ENCODE measurements around the gene SOX9. TPM values are rescaled to one million over a fixed set of nuclear protein-coding genes. Genes with fewer than 3 reads are reported as not detected.

Gene SOX9
- total and polyA plus RNA-seq, 2 experiments from 2014 or later, result 36.9 to 87.3 TPM

GRCh38 chr17:72089453-72089987, 31.3 kb upstream of the SOX9 start:
- H3K9me3 ChIP-seq (ENCODE audit: low read depth), result no peaks in the 10 kb centered on the region
- no peak overlapping the region for H2AFZ ChIP-seq
- no peaks in the 10 kb centered on the region for H4K20me1 ChIP-seq (ENCODE audit: insufficient read depth, poor library complexity, severe bottlenecking)
- H3K27me3 ChIP-seq, result no peaks in the 10 kb centered on the region
- no peaks in the 10 kb centered on the region for H3K36me3 ChIP-seq (replicated peaks; ENCODE audit: insufficient read depth, low read depth)
- WGBS (ENCODE audit: low lambda C conversion rate, missing lambda C conversion rate), result 85% methylated on average over 7 of the region's 7 CpGs
- DNase-seq (ENCODE audit: low spot score), result no peak
- TF ChIP-seq EZH2phosphoT487 (IDR thresholded peaks at IDR 0.05; ENCODE audit: low read depth, severe bottlenecking, unreplicated experiment), result no peak
- no peak overlapping the region for H3K27ac ChIP-seq
- no peak overlapping the region for H3K4me3 ChIP-seq
- H3K4me1 ChIP-seq (ENCODE audit: insufficient read depth), result no peaks in the 10 kb centered on the region
- no peaks in the 10 kb centered on the region for H3K79me2 ChIP-seq
- no peak overlapping the region for H3K4me2 ChIP-seq
- H3K9me2 ChIP-seq (replicated peaks; ENCODE audit: insufficient read depth), result no peaks in the 10 kb centered on the region

- H3K79me2 ChIP-seq, result no peaks in the 10 kb centered on the region
- no peak overlapping the region for H2AFZ ChIP-seq
- no peaks in the 10 kb centered on the region for H3K9me2 ChIP-seq (replicated peaks; ENCODE audit: insufficient read depth)
- H3K36me3 ChIP-seq (replicated peaks; ENCODE audit: insufficient read depth, low read depth), result no peaks in the 10 kb centered on the region
- TF ChIP-seq CTCF (IDR thresholded peaks at IDR 0.05; ENCODE audit: poor library complexity), result no peak
- H4K20me1 ChIP-seq (ENCODE audit: insufficient read depth, poor library complexity, severe bottlenecking), result no peaks in the 10 kb centered on the region
- no peak overlapping the region for H3K4me3 ChIP-seq
- WGBS (ENCODE audit: low lambda C conversion rate, missing lambda C conversion rate), result 86% methylated on average over 1 of the region's 1 CpG
- no peaks in the 10 kb centered on the region for H3K9me3 ChIP-seq (ENCODE audit: low read depth)
- H3K4me2 ChIP-seq, result no peak overlapping the region
- DNase-seq (ENCODE audit: low spot score), result no peak
- H3K27ac ChIP-seq, result no peak overlapping the region
- H3K4me1 ChIP-seq (ENCODE audit: insufficient read depth), result no peaks in the 10 kb centered on the region
- H3K27me3 ChIP-seq, result no peaks in the 10 kb centered on the region
These were observed 30.7 kb upstream of the SOX9 start for GRCh38 chr17:72090108-72090507.

- H3K4me3 ChIP-seq, result no peak overlapping the region
- no peaks in the 10 kb centered on the region for H3K4me1 ChIP-seq (ENCODE audit: insufficient read depth)
- no peaks in the 10 kb centered on the region for H3K36me3 ChIP-seq (replicated peaks; ENCODE audit: insufficient read depth, low read depth)
- no peak overlapping the region for H3K27ac ChIP-seq
- no peaks in the 10 kb centered on the region for H3K79me2 ChIP-seq
- H2AFZ ChIP-seq, result no peak overlapping the region
- WGBS (ENCODE audit: low lambda C conversion rate, missing lambda C conversion rate), result 85% methylated on average over 1 of the region's 1 CpG
- no peaks in the 10 kb centered on the region for H4K20me1 ChIP-seq (ENCODE audit: insufficient read depth, poor library complexity, severe bottlenecking)
- no peaks in the 10 kb centered on the region for H3K27me3 ChIP-seq
- TF ChIP-seq EZH2 (IDR thresholded peaks at IDR 0.05; ENCODE audit: borderline replicate concordance), result no peak
- TF ChIP-seq CTCF (IDR thresholded peaks at IDR 0.05; ENCODE audit: poor library complexity), result no peak
- TF ChIP-seq EZH2phosphoT487 (IDR thresholded peaks at IDR 0.05; ENCODE audit: low read depth, severe bottlenecking, unreplicated experiment), result no peak
- no peak overlapping the region for H3K4me2 ChIP-seq
- H3K9me3 ChIP-seq (ENCODE audit: low read depth), result no peaks in the 10 kb centered on the region
- H3K9me2 ChIP-seq (replicated peaks; ENCODE audit: insufficient read depth), result no peaks in the 10 kb centered on the region
- no peak for DNase-seq (ENCODE audit: low spot score)
These were observed 28.0 kb upstream of the SOX9 start for GRCh38 chr17:72092710-72093322.

GRCh38 chr17:72093707-72094106, 27.1 kb upstream of the SOX9 start:
- no peaks in the 10 kb centered on the region for H3K9me2 ChIP-seq (replicated peaks; ENCODE audit: insufficient read depth)

More at GRCh38 chr17:72093707-72094106, 27.1 kb upstream of the SOX9 start:
- no peaks in the 10 kb centered on the region for H3K79me2 ChIP-seq
- H3K4me3 ChIP-seq, result no peak overlapping the region
- H3K9me3 ChIP-seq (ENCODE audit: low read depth), result no peaks in the 10 kb centered on the region
- no peak overlapping the region for H3K4me2 ChIP-seq
- TF ChIP-seq EZH2 (IDR thresholded peaks at IDR 0.05; ENCODE audit: borderline replicate concordance) (no peak), EZH2phosphoT487 (IDR thresholded peaks at IDR 0.05; ENCODE audit: low read depth, severe bottlenecking, unreplicated experiment) (no peak), CTCF (IDR thresholded peaks at IDR 0.05; ENCODE audit: poor library complexity) (no peak)
- H3K27ac ChIP-seq, result no peak overlapping the region
- WGBS (ENCODE audit: low lambda C conversion rate, missing lambda C conversion rate), result 81% methylated on average over 3 of the region's 3 CpGs
- no peak for DNase-seq (ENCODE audit: low spot score)
- no peaks in the 10 kb centered on the region for H3K27me3 ChIP-seq
- H2AFZ ChIP-seq, result no peak overlapping the region
- no peaks in the 10 kb centered on the region for H4K20me1 ChIP-seq (ENCODE audit: insufficient read depth, poor library complexity, severe bottlenecking)
- no peaks in the 10 kb centered on the region for H3K36me3 ChIP-seq (replicated peaks; ENCODE audit: insufficient read depth, low read depth)
- no peaks in the 10 kb centered on the region for H3K4me1 ChIP-seq (ENCODE audit: insufficient read depth)

Measured in hepatocyte (in vitro differentiated cells).